ENCODE measurements around the gene ARHGEF12. TPM values are rescaled to one million over a fixed set of nuclear protein-coding genes. Genes with fewer than 3 reads are reported as not detected.

Gene ARHGEF12
- polyA plus RNA-seq, 2 donors = 15.3 to 17.9 TPM

DNA sequence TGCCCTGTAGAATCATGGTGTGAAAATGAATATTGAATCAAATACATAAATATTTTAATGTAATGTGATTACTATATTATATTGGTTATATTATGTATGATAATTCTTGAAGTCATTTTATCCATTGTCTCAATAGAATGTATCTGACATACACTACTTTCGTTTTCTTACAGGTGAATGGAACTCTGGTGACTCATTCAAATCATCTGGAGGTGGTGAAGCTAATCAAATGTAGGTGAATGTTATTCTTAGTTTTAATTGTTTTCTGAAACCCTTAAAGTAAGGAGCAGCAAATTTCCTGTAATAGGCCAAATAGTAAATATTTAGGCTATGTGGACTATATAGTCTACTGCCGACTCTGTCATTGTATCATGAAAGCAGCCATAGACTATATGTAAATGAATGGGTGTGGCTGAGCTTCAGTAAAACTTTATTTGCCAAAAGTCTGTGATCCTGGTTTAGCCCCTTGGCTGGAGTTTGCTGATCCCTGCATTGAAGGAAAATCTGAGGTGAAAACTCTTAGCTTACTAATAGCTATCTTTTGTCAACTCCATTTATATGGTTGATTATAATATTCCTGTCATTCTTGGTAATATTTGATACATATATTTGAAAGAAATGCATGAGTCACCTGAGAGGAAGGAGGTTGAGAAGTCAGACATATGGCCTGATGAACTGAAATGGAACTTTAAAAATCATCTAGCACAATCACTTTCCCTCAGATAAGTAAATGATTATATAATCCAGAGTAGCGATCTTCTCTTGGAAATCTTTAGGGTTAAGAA is 88.2 kb downstream of the ARHGEF12 start:
- Histone ChIP-seq H3K9me3 (ENCODE audit: control insufficient read depth in 2 of 2, insufficient read depth in 1 of 2, low read depth in 1 of 2, low read length in 1 of 2) (no peaks in the 10 kb centered on the region), H3K36me3 (ENCODE audit: control insufficient read depth in 2 of 2, insufficient read depth in 2 of 2, low read length in 1 of 2) (peaks cover 0 to 5% of the 10 kb centered on the region in 2 donors), H3K27ac (ENCODE audit: low read depth in 2 of 2, low read length in 1 of 2) (no peak overlapping the region), H3K27me3 (ENCODE audit: control insufficient read depth in 1 of 2, insufficient read depth in 2 of 2, low read length in 2 of 2) (no peaks in the 10 kb centered on the region), H3K4me3 (ENCODE audit: low read depth in 1 of 2, low read length in 2 of 2) (no peak overlapping the region), H3K4me1 (ENCODE audit: control insufficient read depth in 2 of 2, insufficient read depth in 2 of 2, low read length in 1 of 2) (peaks cover 0 to 3% of the 10 kb centered on the region in 2 donors)
- 60 to 62% methylated on average over 3 of the region's 3 CpGs for WGBS, 2 donors

DNA sequence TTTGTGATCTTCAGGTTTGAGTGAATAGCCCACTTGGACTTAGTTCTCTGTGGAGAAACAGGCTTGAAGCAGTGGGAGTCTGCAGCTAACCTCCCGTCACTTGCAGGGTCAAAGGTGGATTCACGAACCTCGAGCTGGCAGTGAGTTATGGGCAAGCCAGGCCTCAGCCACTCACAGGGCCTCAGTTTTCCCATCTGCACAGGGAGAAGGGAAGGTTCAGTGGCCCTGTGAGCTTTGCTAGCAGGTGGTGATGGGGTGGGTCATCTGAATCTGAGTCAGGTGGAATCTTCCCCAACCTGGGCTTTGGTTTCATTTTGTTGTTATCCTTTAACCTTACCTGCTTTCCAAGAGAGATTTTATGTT is 88.7 kb downstream of the ARHGEF12 start:
- Histone ChIP-seq H3K27ac (ENCODE audit: low read depth in 2 of 2, low read length in 1 of 2) (peak overlapping the region in 1 of 2 donors; percentile 59), H3K36me3 (ENCODE audit: control insufficient read depth in 2 of 2, insufficient read depth in 2 of 2, low read length in 1 of 2) (peaks cover 0 to 5% of the 10 kb centered on the region in 2 donors), H3K4me1 (ENCODE audit: control insufficient read depth in 2 of 2, insufficient read depth in 2 of 2, low read length in 1 of 2) (peaks cover 0 to 3% of the 10 kb centered on the region in 2 donors), H3K27me3 (ENCODE audit: control insufficient read depth in 1 of 2, insufficient read depth in 2 of 2, low read length in 2 of 2) (no peaks in the 10 kb centered on the region), H3K4me3 (ENCODE audit: low read depth in 1 of 2, low read length in 2 of 2) (no peak overlapping the region), H3K9me3 (ENCODE audit: control insufficient read depth in 2 of 2, insufficient read depth in 1 of 2, low read depth in 1 of 2, low read length in 1 of 2) (no peaks in the 10 kb centered on the region)
- 82 to 88% methylated on average over 3 of the region's 3 CpGs for WGBS, 2 donors

- H3K4me3 ChIP-seq (ENCODE audit: low read depth in 1 of 2, low read length in 2 of 2) = no peak overlapping the region
- H3K4me1 ChIP-seq (ENCODE audit: control insufficient read depth in 2 of 2, insufficient read depth in 2 of 2, low read length in 1 of 2) = peaks cover 0 to 3% of the 10 kb centered on the region in 2 donors
- no peaks in the 10 kb centered on the region for H3K27me3 ChIP-seq (ENCODE audit: control insufficient read depth in 1 of 2, insufficient read depth in 2 of 2, low read length in 2 of 2)
- no peaks in the 10 kb centered on the region for H3K9me3 ChIP-seq (ENCODE audit: control insufficient read depth in 2 of 2, insufficient read depth in 1 of 2, low read depth in 1 of 2, low read length in 1 of 2)
- H3K36me3 ChIP-seq (ENCODE audit: control insufficient read depth in 2 of 2, insufficient read depth in 2 of 2, low read length in 1 of 2) = peaks cover 0 to 5% of the 10 kb centered on the region in 2 donors
- 73 to 75% methylated on average over 3 of the region's 3 CpGs for WGBS, 2 donors
- H3K27ac ChIP-seq (ENCODE audit: low read depth in 2 of 2, low read length in 1 of 2) = no peak overlapping the region
These were observed 89.3 kb downstream of the ARHGEF12 start for GRCh38 chr11:120425527-120425926.

DNA sequence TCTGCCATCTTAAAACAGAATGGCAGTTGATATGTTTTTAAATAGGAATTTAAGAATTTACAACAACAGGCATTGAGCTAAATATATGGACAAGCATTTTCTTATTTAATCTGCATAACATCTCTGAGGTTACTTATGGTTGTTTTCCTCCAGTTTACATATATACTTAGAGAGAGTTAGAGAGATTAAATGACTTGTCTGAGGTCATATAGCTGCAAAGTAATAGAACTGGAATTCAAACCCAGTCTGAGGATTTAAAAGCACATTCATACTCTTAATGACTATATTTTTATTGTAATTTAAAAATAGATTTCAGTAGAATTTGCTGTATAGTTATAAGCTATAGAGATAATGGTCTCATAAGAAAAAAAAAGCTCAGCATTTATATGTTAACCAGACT is 93.9 kb downstream of the ARHGEF12 start:
- no peaks in the 10 kb centered on the region for H3K27me3 ChIP-seq (ENCODE audit: control insufficient read depth in 1 of 2, insufficient read depth in 2 of 2, low read length in 2 of 2)
- peaks cover 0 to 2% of the 10 kb centered on the region in 2 donors for H3K36me3 ChIP-seq (ENCODE audit: control insufficient read depth in 2 of 2, insufficient read depth in 2 of 2, low read length in 1 of 2)
- H3K4me1 ChIP-seq (ENCODE audit: control insufficient read depth in 2 of 2, insufficient read depth in 2 of 2, low read length in 1 of 2) = no peaks in the 10 kb centered on the region
- H3K9me3 ChIP-seq (ENCODE audit: control insufficient read depth in 2 of 2, insufficient read depth in 1 of 2, low read depth in 1 of 2, low read length in 1 of 2) = no peaks in the 10 kb centered on the region
- H3K4me3 ChIP-seq (ENCODE audit: low read depth in 1 of 2, low read length in 2 of 2) = no peak overlapping the region
- no peak overlapping the region for H3K27ac ChIP-seq (ENCODE audit: low read depth in 2 of 2, low read length in 1 of 2)

GRCh38 chr11:120431633-120432032 is 95.4 kb downstream of the ARHGEF12 start:
- Histone ChIP-seq H3K36me3 (ENCODE audit: control insufficient read depth in 2 of 2, insufficient read depth in 2 of 2, low read length in 1 of 2) (peaks cover 0 to 2% of the 10 kb centered on the region in 2 donors), H3K4me3 (ENCODE audit: low read depth in 1 of 2, low read length in 2 of 2) (no peak overlapping the region), H3K27me3 (ENCODE audit: control insufficient read depth in 1 of 2, insufficient read depth in 2 of 2, low read length in 2 of 2) (no peaks in the 10 kb centered on the region), H3K27ac (ENCODE audit: low read depth in 2 of 2, low read length in 1 of 2) (peak overlapping the region; percentile 68 to 86), H3K9me3 (ENCODE audit: control insufficient read depth in 2 of 2, insufficient read depth in 1 of 2, low read depth in 1 of 2, low read length in 1 of 2) (no peaks in the 10 kb centered on the region), H3K4me1 (ENCODE audit: control insufficient read depth in 2 of 2, insufficient read depth in 2 of 2, low read length in 1 of 2) (no peaks in the 10 kb centered on the region)
- WGBS, 2 donors = 74 to 76% methylated on average over 3 of the region's 3 CpGs

DNA sequence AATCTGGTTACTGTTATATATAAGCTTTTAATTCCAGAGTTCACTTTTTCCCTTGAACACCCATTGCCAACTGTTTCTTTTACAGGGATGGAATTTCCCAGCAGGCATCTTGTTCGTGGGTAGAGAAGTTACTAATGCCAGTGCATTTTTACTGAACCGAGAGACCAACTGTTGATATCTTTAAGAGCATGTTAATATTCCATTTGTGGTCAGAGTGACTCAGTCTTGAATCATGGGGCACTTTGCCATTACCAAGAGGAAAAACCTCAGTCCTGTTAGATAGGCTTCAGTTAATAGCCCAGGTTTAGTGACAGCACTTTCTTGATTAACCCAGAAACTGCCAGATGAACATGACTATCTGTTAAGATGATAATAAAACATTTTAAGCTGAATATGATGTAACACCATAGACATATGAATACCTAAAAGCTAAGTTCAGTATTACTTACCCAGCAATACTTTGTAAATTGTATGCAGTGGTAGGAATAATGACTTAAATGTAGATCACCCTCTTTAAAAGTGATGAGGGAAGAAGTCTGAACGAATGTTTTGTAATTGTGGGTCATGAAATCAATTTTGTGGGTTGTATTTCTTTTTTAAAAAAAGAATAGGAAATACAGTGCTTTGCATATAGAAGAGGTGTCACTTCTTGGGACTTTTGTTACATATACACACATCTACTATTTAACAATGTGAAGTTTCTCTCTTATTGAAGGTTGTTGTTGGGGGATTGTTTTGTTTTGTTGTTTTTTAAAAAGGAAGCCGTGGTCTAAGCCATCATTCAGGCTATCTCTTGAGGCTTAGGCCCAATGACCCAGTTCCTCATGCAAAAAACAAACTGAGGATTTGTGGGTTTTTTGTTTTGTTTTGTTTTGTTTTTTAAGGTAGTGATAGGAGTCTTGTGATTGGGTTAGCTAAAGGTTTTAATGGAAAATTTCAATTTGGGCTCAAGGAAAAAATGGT is 96.1 kb downstream of the ARHGEF12 start:
- no peak overlapping the region for H3K27ac ChIP-seq (ENCODE audit: low read depth in 2 of 2, low read length in 1 of 2)
- H3K4me1 ChIP-seq (ENCODE audit: control insufficient read depth in 2 of 2, insufficient read depth in 2 of 2, low read length in 1 of 2) = no peaks in the 10 kb centered on the region
- no peaks in the 10 kb centered on the region for H3K27me3 ChIP-seq (ENCODE audit: control insufficient read depth in 1 of 2, insufficient read depth in 2 of 2, low read length in 2 of 2)
- no peaks in the 10 kb centered on the region for H3K9me3 ChIP-seq (ENCODE audit: control insufficient read depth in 2 of 2, insufficient read depth in 1 of 2, low read depth in 1 of 2, low read length in 1 of 2)
- peaks cover 0 to 2% of the 10 kb centered on the region in 2 donors for H3K36me3 ChIP-seq (ENCODE audit: control insufficient read depth in 2 of 2, insufficient read depth in 2 of 2, low read length in 1 of 2)
- H3K4me3 ChIP-seq (ENCODE audit: low read depth in 1 of 2, low read length in 2 of 2) = no peak overlapping the region
- whole genome bisulfite sequencing, 2 donors = 21 to 34% methylated on average over 4 of the region's 4 CpGs

DNA sequence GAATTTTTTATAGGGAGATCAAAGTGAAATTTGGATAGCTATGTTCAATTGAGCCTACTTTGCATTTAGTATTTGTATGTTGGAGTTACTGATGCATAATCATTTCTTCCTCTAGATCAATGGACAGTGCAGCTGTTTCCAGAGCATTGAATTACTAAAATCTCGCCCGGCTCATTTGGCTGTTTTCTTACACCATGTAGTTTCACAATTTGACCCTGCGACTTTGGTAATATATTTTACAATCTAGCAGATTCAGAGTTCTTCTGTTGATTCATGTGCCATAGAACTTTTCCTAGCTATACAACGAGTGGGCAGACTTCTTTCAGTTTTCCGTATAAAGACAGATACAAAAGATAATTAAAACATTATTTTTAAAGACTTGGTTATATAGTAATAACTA is 105.4 kb downstream of the ARHGEF12 start:
- H3K27ac ChIP-seq (ENCODE audit: low read depth in 2 of 2, low read length in 1 of 2) = no peak overlapping the region
- no peaks in the 10 kb centered on the region for H3K4me1 ChIP-seq (ENCODE audit: control insufficient read depth in 2 of 2, insufficient read depth in 2 of 2, low read length in 1 of 2)
- no peak overlapping the region for H3K4me3 ChIP-seq (ENCODE audit: low read depth in 1 of 2, low read length in 2 of 2)
- H3K36me3 ChIP-seq (ENCODE audit: control insufficient read depth in 2 of 2, insufficient read depth in 2 of 2, low read length in 1 of 2) = peaks cover 0 to 5% of the 10 kb centered on the region in 2 donors
- WGBS, 2 donors = 89 to 91% methylated on average over 5 of the region's 5 CpGs
- H3K9me3 ChIP-seq (ENCODE audit: control insufficient read depth in 2 of 2, insufficient read depth in 1 of 2, low read depth in 1 of 2, low read length in 1 of 2) = no peaks in the 10 kb centered on the region
- H3K27me3 ChIP-seq (ENCODE audit: control insufficient read depth in 1 of 2, insufficient read depth in 2 of 2, low read length in 2 of 2) = no peaks in the 10 kb centered on the region

DNA sequence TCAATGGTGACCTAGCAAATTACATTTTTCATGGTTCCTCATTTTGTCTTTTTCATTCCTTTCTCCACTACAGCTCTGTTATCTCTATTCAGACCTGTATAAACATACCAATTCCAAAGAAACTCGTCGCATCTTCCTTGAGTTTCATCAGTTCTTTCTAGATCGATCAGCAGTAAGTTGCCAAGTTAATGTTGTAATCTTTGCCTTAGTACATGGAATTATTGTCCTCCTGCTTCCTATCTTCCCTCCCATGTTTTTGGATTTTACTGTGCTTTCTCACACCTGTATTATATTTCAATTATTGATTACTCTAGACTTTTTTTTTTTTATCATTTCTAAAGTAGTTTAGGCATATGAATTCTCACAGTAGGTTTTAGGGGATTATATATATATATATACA is 105.8 kb downstream of the ARHGEF12 start:
- WGBS, 2 donors = 84 to 92% methylated on average over 3 of the region's 3 CpGs
- H3K36me3 ChIP-seq (ENCODE audit: control insufficient read depth in 2 of 2, insufficient read depth in 2 of 2, low read length in 1 of 2) = peaks cover 3 to 8% of the 10 kb centered on the region in 2 donors
- no peaks in the 10 kb centered on the region for H3K9me3 ChIP-seq (ENCODE audit: control insufficient read depth in 2 of 2, insufficient read depth in 1 of 2, low read depth in 1 of 2, low read length in 1 of 2)
- H3K27me3 ChIP-seq (ENCODE audit: control insufficient read depth in 1 of 2, insufficient read depth in 2 of 2, low read length in 2 of 2) = no peaks in the 10 kb centered on the region
- H3K4me3 ChIP-seq (ENCODE audit: low read depth in 1 of 2, low read length in 2 of 2) = no peak overlapping the region
- H3K27ac ChIP-seq (ENCODE audit: low read depth in 2 of 2, low read length in 1 of 2) = no peak overlapping the region
- H3K4me1 ChIP-seq (ENCODE audit: control insufficient read depth in 2 of 2, insufficient read depth in 2 of 2, low read length in 1 of 2) = no peaks in the 10 kb centered on the region

DNA sequence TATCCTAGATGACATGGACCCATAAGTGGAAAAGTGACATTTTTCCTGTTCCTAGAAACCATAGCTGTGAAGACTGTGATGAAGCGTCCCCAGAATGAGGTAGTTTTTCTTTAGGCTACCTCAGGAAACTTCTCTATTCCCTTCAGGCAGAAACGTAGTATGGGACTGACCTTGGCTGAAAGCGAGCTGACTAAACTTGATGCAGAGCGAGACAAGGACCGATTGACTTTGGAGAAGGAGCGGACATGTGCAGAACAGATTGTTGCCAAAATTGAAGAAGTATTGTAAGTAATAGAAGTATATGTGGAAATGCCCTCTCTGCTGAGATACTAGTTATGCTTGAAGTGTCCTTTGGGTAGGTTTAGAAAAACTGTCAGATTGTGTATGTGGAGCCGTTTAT is 110.6 kb downstream of the ARHGEF12 start:
- Histone ChIP-seq H3K27me3 (ENCODE audit: control insufficient read depth in 1 of 2, insufficient read depth in 2 of 2, low read length in 2 of 2) (no peaks in the 10 kb centered on the region), H3K27ac (ENCODE audit: low read depth in 2 of 2, low read length in 1 of 2) (no peak overlapping the region), H3K9me3 (ENCODE audit: control insufficient read depth in 2 of 2, insufficient read depth in 1 of 2, low read depth in 1 of 2, low read length in 1 of 2) (no peaks in the 10 kb centered on the region), H3K4me1 (ENCODE audit: control insufficient read depth in 2 of 2, insufficient read depth in 2 of 2, low read length in 1 of 2) (no peaks in the 10 kb centered on the region), H3K4me3 (ENCODE audit: low read depth in 1 of 2, low read length in 2 of 2) (no peak overlapping the region), H3K36me3 (ENCODE audit: control insufficient read depth in 2 of 2, insufficient read depth in 2 of 2, low read length in 1 of 2) (peaks cover 3 to 24% of the 10 kb centered on the region in 2 donors)
- 89 to 94% methylated on average over 7 of the region's 7 CpGs for WGBS, 2 donors

Measured in esophagus (tissue), 2 donors.